H1 (cell line): ENCODE measurements around the gene AGAP1. TPM values are rescaled to one million over a fixed set of nuclear protein-coding genes. Genes with fewer than 3 reads are reported as not detected.

Source experiments
- CTCF ChIA-PET: fragments of 300-600 bp; sonication (Branson Sonifier 250); formaldehyde crosslinking; loops from one replicate; lab custom pipeline; 2021; ENCODE audit not compliant: partially characterized antibody; lab: Charles Lee
- POLR2A ChIA-PET: fragments of 300-600 bp; sonication (Branson Sonifier 250); formaldehyde crosslinking; loops from one replicate; lab custom pipeline; 2021; ENCODE audit warnings: inconsistent platforms; ENCODE audit not compliant: partially characterized antibody; lab: Charles Lee
- DNase-seq, 2 experiments: peaks; one replicate each; pipeline versions ENCODE4 v3.0.0 to v3.0.0-alpha.2; 2010 to 2022; ENCODE audit warnings: low spot score in 2 of 2, low read depth in 1 of 2, mixed read lengths in 1 of 2
- FAIRE-seq: peaks from 2 replicates; lab custom pipeline; 2011; peaks lifted over from hg19 to GRCh38; lab: Jason Lieb, UNC
- H2AFZ ChIP-seq: 2 replicates; pipeline ENCODE4 v1.8.1; 2012; ENCODE audit warnings: low read length, inconsistent platforms
- H2AK5ac ChIP-seq: 2 replicates; pipeline ENCODE4 v1.6.1; 2013; ENCODE audit warnings: low read depth, low read length
- H2BK120ac ChIP-seq: replicated peaks from 2 replicates; pipeline ENCODE3; 2013; ENCODE audit warnings: low read depth, low read length, inconsistent platforms
- H2BK12ac ChIP-seq: 2 replicates; pipeline ENCODE4 v1.6.1; 2013; ENCODE audit warnings: low read depth, low read length
- H2BK15ac ChIP-seq: 2 replicates; pipeline ENCODE4 v1.6.1; 2013; ENCODE audit warnings: low read length
- H2BK20ac ChIP-seq: 2 replicates; pipeline ENCODE4 v1.6.1; 2013; ENCODE audit warnings: low read length
- H2BK5ac ChIP-seq: 2 replicates; pipeline ENCODE4 v1.6.1; 2013; ENCODE audit warnings: low read depth, low read length
- H3K14ac ChIP-seq: 2 replicates; pipeline ENCODE4 v1.6.1; 2013; ENCODE audit warnings: inconsistent platforms; ENCODE audit not compliant: insufficient read length
- H3K18ac ChIP-seq: 2 replicates; pipeline ENCODE4 v1.6.1; 2013; ENCODE audit warnings: low read length; ENCODE audit errors: extremely low read depth
- H3K23ac ChIP-seq: 2 replicates; pipeline ENCODE4 v1.6.1; 2013; ENCODE audit warnings: inconsistent platforms; ENCODE audit not compliant: insufficient read length
- H3K23me2 ChIP-seq: 2 replicates; pipeline ENCODE4 v1.6.1; 2013; ENCODE audit warnings: low read depth, low read length
- H3K27ac ChIP-seq: 2 replicates; pipeline ENCODE4 v1.6.1; 2011; ENCODE audit warnings: low read depth, low read length, inconsistent platforms
- H3K27me3 ChIP-seq, 4 experiments: replicated peaks in 1 of 4; 1 replicate in 1 of 4; 2 replicates in 3 of 4; pipeline versions ENCODE4 v1.6.1 to v1.8.1; 2011 to 2013; ENCODE audit warnings: low read length in 3 of 4, mild to moderate bottlenecking in 3 of 4, inconsistent platforms in 2 of 4, mixed read lengths in 2 of 4, moderate library complexity in 1 of 4; ENCODE audit not compliant: control insufficient read depth in 3 of 4, insufficient read depth in 3 of 4; ENCODE audit errors: extremely low read depth in 1 of 4
- H3K36me3 ChIP-seq, 4 experiments: 2 replicates each; pipeline versions ENCODE4 v1.6.1 to v1.8.1; 2011 to 2013; ENCODE audit warnings: mild to moderate bottlenecking in 4 of 4, low read length in 3 of 4, moderate library complexity in 2 of 4, control low read depth in 1 of 4, inconsistent platforms in 1 of 4; ENCODE audit not compliant: insufficient read depth in 4 of 4, control insufficient read depth in 2 of 4
- H3K4ac ChIP-seq: replicated peaks from 2 replicates; pipeline ENCODE3; 2013; ENCODE audit warnings: low read length, low read depth, mixed read lengths, inconsistent platforms; ENCODE audit not compliant: insufficient read length
- H3K4me1 ChIP-seq, 4 experiments: replicated peaks in 1 of 4; 1 replicate in 1 of 4; 2 replicates in 3 of 4; pipeline versions ENCODE4 v1.6.1 to v1.8.1; 2011 to 2013; ENCODE audit warnings: low read length in 3 of 4, inconsistent platforms in 2 of 4, mixed read lengths in 1 of 4; ENCODE audit not compliant: insufficient read depth in 4 of 4, control insufficient read depth in 3 of 4
- H3K4me2 ChIP-seq, 2 experiments: 2 replicates each; pipeline versions ENCODE4 v1.6.1 to v1.8.1; 2011 to 2013; ENCODE audit warnings: low read depth in 2 of 2, low read length in 2 of 2, control low read depth in 1 of 2, inconsistent platforms in 1 of 2, mild to moderate bottlenecking in 1 of 2; ENCODE audit not compliant: insufficient read depth in 1 of 2
- H3K4me3 ChIP-seq, 4 experiments: fragments of 200-600, 300-600 bp in 1 of 4; sonication (generic), shearing (Covaris generic), sonication (Bioruptor Twin) in 1 of 4; 2 replicates each; pipeline versions ENCODE4 v1.5.1 to v1.8.1; 2011 to 2016; ENCODE audit warnings: low read length in 4 of 4, low read depth in 3 of 4, control low read depth in 2 of 4, inconsistent platforms in 2 of 4, mild to moderate bottlenecking in 2 of 4, mixed read lengths in 1 of 4, moderate library complexity in 1 of 4; ENCODE audit not compliant: insufficient read depth in 2 of 4; ENCODE audit errors: extremely low read depth in 1 of 4
- H3K56ac ChIP-seq: replicated peaks from 2 replicates; pipeline ENCODE3; 2013; ENCODE audit warnings: low read depth, mild to moderate bottlenecking, mixed read lengths, low read length, inconsistent platforms; ENCODE audit not compliant: insufficient read length
- H3K79me1 ChIP-seq: 2 replicates; pipeline ENCODE4 v1.6.1; 2013; ENCODE audit warnings: low read depth, low read length, control low read depth
- H3K79me2 ChIP-seq, 2 experiments: 2 replicates each; pipeline versions ENCODE4 v1.6.1 to v1.8.1; 2012 to 2013; ENCODE audit warnings: low read length in 2 of 2, mild to moderate bottlenecking in 2 of 2, inconsistent platforms in 1 of 2; ENCODE audit not compliant: insufficient read depth in 2 of 2, control insufficient read depth in 1 of 2
- H3K9ac ChIP-seq, 4 experiments: replicated peaks in 1 of 4; 1 replicate in 1 of 4; 2 replicates in 3 of 4; pipeline versions ENCODE4 v1.6.1 to v1.8.1; 2011 to 2013; ENCODE audit warnings: low read depth in 3 of 4, low read length in 3 of 4, control low read depth in 2 of 4, mild to moderate bottlenecking in 2 of 4, moderate library complexity in 2 of 4, inconsistent platforms in 1 of 4; ENCODE audit errors: extremely low read depth in 1 of 4
- H3K9me3 ChIP-seq, 2 experiments: 2 replicates each; pipeline versions ENCODE4 v1.6.1 to v1.8.1; 2012 to 2013; ENCODE audit warnings: mild to moderate bottlenecking in 2 of 2, moderate library complexity in 2 of 2, control low read depth in 1 of 2, inconsistent platforms in 1 of 2, low read depth in 1 of 2, low read length in 1 of 2, mixed read lengths in 1 of 2; ENCODE audit not compliant: insufficient read depth in 2 of 2
- H4K20me1 ChIP-seq, 2 experiments: replicated peaks in 1 of 2; 2 replicates each; pipeline versions ENCODE3 to v1.8.1; 2011 to 2013; ENCODE audit warnings: inconsistent platforms in 2 of 2, low read length in 2 of 2, mild to moderate bottlenecking in 1 of 2; ENCODE audit not compliant: insufficient read depth in 2 of 2, control insufficient read depth in 1 of 2
- H4K5ac ChIP-seq: 2 replicates; pipeline ENCODE4 v1.6.1; 2013; ENCODE audit warnings: low read length, low read depth, mixed read lengths, inconsistent platforms; ENCODE audit not compliant: insufficient read length
- H4K8ac ChIP-seq: 2 replicates; pipeline ENCODE4 v1.8.0; 2013; ENCODE audit warnings: mild to moderate bottlenecking, moderate library complexity, low read length, inconsistent platforms; ENCODE audit not compliant: insufficient read depth; ENCODE audit errors: extremely low read depth
- H4K91ac ChIP-seq: replicated peaks from 2 replicates; pipeline ENCODE3; 2013; ENCODE audit warnings: low read length, mixed read lengths, inconsistent platforms; ENCODE audit not compliant: insufficient read length
- BACH1 ChIP-seq: IDR thresholded peaks from 2 replicates; pipeline ENCODE4 v1.6.1; 2012; ENCODE audit warnings: low read length, improper control_type of control experiment
- EP300 ChIP-seq, 2 experiments: IDR thresholded peaks; 1 replicate in 1 of 2; 2 replicates in 1 of 2; pipeline ENCODE4 v1.6.1; 2011 to 2012; ENCODE audit warnings: low read depth in 2 of 2, low read length in 2 of 2, mild to moderate bottlenecking in 2 of 2, borderline replicate concordance in 1 of 2, inconsistent platforms in 1 of 2, moderate library complexity in 1 of 2
- RXRA ChIP-seq: IDR thresholded peaks from 2 replicates; pipeline ENCODE4 v1.6.1; 2011; ENCODE audit warnings: low read depth, mild to moderate bottlenecking, low read length, moderate library complexity; ENCODE audit not compliant: insufficient read depth
- SP1 ChIP-seq: IDR thresholded peaks from 2 replicates; pipeline ENCODE4 v1.6.1; 2011; ENCODE audit warnings: low read depth, low read length
- whole genome bisulfite sequencing, 2 experiments: shearing (Covaris generic) in 1 of 2; methylation state at CpG; one replicate each; pipeline versions ENCODE4 v1.1.6 to v1.1.7; 2013 to 2015; ENCODE audit warnings: low lambda C conversion rate in 2 of 2, mixed read lengths in 2 of 2, inconsistent platforms in 1 of 2, low coverage in 1 of 2, missing lambda C conversion rate in 1 of 2; ENCODE audit not compliant: insufficient replicate concordance in 2 of 2, insufficient coverage in 1 of 2, insufficient read length in 1 of 2; ENCODE audit errors: extremely low coverage in 1 of 2, missing lambda C conversion rate in 1 of 2; 5-methylcytosine and 5-hydroxymethylcytosine counted together
- polyA plus RNA-seq, 7 experiments: library from polyadenylated mRNA; depleted of rRNA in 3 of 7; stranded (reverse) in 5 of 7; unstranded in 2 of 7; fragments of >200 nt in 5 of 7; fragments of 200-250 nt in 2 of 7; gene quantifications; 1 replicate in 5 of 7; 2 replicates in 1 of 7; 4 replicates in 1 of 7; pipeline versions ENCODE4 v1.2.1 to v1.2.3, GENCODE V29; 2011 to 2013; ENCODE audit warnings: missing spikeins in 2 of 7, mixed read lengths in 2 of 7
- total RNA-seq: library from RNA; stranded (reverse); fragmentation: NEBNext Ultra II Directional; extraction: Animal tissue kit (Norgen Biotek cat#: 25700); gene quantifications from 2 replicates; pipeline ENCODE4 v1.2.1, GENCODE V29; 2021

AGAP1 gene
- total and polyA plus RNA-seq, 2 of the 8 experiments (the other 6 are each of a cell fraction or from before 2014, with no cell fraction given): 18.1 to 39.4 TPM

GRCh38 chr2:235848055-235848454, 354.2 kb downstream of the AGAP1 start:
- Histone ChIP-seq H3K4ac (no peak overlapping the region), H3K9ac (no peak overlapping the region), H2BK20ac (no peak overlapping the region), H3K4me1 (peaks cover 0 to 7% (median 3%) of the 10 kb centered on the region in 4 experiments; a peak in 6 of 7 replicates), H3K18ac (no peak overlapping the region), H2BK5ac (no peak overlapping the region), H3K9me3 (no peaks in the 10 kb centered on the region), H4K91ac (no peak overlapping the region), H3K4me3 (no peak overlapping the region), H2AFZ (no peak overlapping the region), H3K23me2 (no peaks in the 10 kb centered on the region), H3K4me2 (no peak overlapping the region), H2AK5ac (no peak overlapping the region), H3K14ac (no peak overlapping the region), H4K20me1 (peaks cover 2% of the 10 kb centered on the region in 2 experiments), H2BK120ac (no peak overlapping the region), H4K8ac (no peak overlapping the region), H3K56ac (no peak overlapping the region), H3K23ac (no peak overlapping the region), H2BK15ac (0 out of 2 replicates have a peak overlapping the region, but pooled peaks have one; percentile 33), H3K79me2 (no peaks in the 10 kb centered on the region), H4K5ac (no peak overlapping the region), H3K27me3 (no peaks in the 10 kb centered on the region), H3K36me3 (no peaks in the 10 kb centered on the region), H2BK12ac (no peak overlapping the region), H3K27ac (no peak overlapping the region), H3K79me1 (no peaks in the 10 kb centered on the region)
- POLR2A ChIA-PET: no interaction called here
- no peak for FAIRE-seq
- WGBS, 2 experiments: 85% methylated on average over 4 of the region's 4 CpGs; no CpG with 5 or more reads in 1 of the 2 experiments
- CTCF ChIA-PET: interaction anchor here (0.6 to 3.1 kb wide), 9 partner anchors 8 to 295 kb away, joined by 3 to 7 read pairs (median 3); no protein-coding TSS in a partner anchor
- DNase-seq: no peak
- TF ChIP-seq BACH1 (no peak), SP1 (no peak), RXRA (no peak), EP300 (IDR thresholded peaks at IDR 0.05; ENCODE audit: borderline replicate concordance in 1 of 2, low read depth in 2 of 2, low read length in 2 of 2) (no peak)
